NB4 (cell line): ENCODE data around the gene DMAC2L.
"Not testable (repeated sequence)": the region's sequence is repeated elsewhere in the genome, so short reads cannot be mapped to it uniquely, and the experiment has no call there.

Experiments
- DNase-seq: peaks from one replicate; pipeline ENCODE4 v3.0.0; 2010; ENCODE audit warnings: low read depth
- H3K4me3 ChIP-seq: one replicate; pipeline ENCODE4 v1.5.1; 2011; ENCODE audit warnings: mild to moderate bottlenecking, low read depth, low read length, moderate library complexity
- CTCF ChIP-seq: IDR thresholded peaks from one replicate; pipeline ENCODE4 v1.5.1; 2012; ENCODE audit warnings: low read depth, low read length
- MAX ChIP-seq: IDR thresholded peaks from 2 replicates; pipeline ENCODE4 v1.6.1; 2011; ENCODE audit warnings: low read depth, low read length
- MYC ChIP-seq: IDR thresholded peaks from 2 replicates; pipeline ENCODE4 v1.6.1; 2011; ENCODE audit warnings: low read depth, low read length
- POLR2A ChIP-seq: IDR thresholded peaks from 2 replicates; pipeline ENCODE4 v1.6.1; 2011; ENCODE audit warnings: mild to moderate bottlenecking; ENCODE audit not compliant: insufficient read length; ENCODE audit errors: extremely low read depth

DMAC2L gene

GRCh38 chr14:50357753-50358395 is 45.8 kb downstream of the DMAC2L start:
- TF ChIP-seq POLR2A = no peak
- no peak for TF ChIP-seq MYC
- TF ChIP-seq CTCF = no peak
- no peak for TF ChIP-seq MAX

GRCh38 chr14:50359631-50360030 is 47.5 kb downstream of the DMAC2L start:
- DNase-seq = no peak
- no peak overlapping the region for H3K4me3 ChIP-seq
- TF ChIP-seq MAX (no peak), CTCF (no peak), POLR2A (no peak), MYC (no peak)

More at GRCh38 chr14:50357753-50358395, 45.8 kb downstream of the DMAC2L start:
- DNase-seq = no peak
- H3K4me3 ChIP-seq = no peak overlapping the region

- no peak for DNase-seq
Measured at GRCh38 chr14:50360093-50360492, 48.0 kb downstream of the DMAC2L start.

GRCh38 chr14:50360851-50361250 is 48.7 kb downstream of the DMAC2L start:
- TF ChIP-seq MYC = no peak
- TF ChIP-seq CTCF = no peak
- TF ChIP-seq MAX = no peak
- TF ChIP-seq POLR2A = no peak
- DNase-seq = no peak
- no peak overlapping the region for H3K4me3 ChIP-seq

More at GRCh38 chr14:50360093-50360492, 48.0 kb downstream of the DMAC2L start:
- no peak overlapping the region for H3K4me3 ChIP-seq
- no peak for TF ChIP-seq CTCF

GRCh38 chr14:50361473-50362403 is 49.6 kb downstream of the DMAC2L start:
- DNase-seq, H3K4me3 ChIP-seq: not testable (repeated sequence)

GRCh38 chr14:50362764-50363713 is 50.9 kb downstream of the DMAC2L start:
- no peak for DNase-seq
- H3K4me3 ChIP-seq = peak overlapping the region; percentile 48
- TF ChIP-seq MYC (no peak), POLR2A (no peak), MAX (no peak), CTCF (no peak)
